Islet precursor cell (in vitro differentiated cells): ENCODE data around the gene ITIH5.
A peak's percentile ranks its signal among the peaks of the same experiment; 100 is the strongest.
"Not testable (repeated sequence)": the region's sequence is repeated elsewhere in the genome, so short reads cannot be mapped to it uniquely, and the experiment has no call there.

Source experiments
- DNase-seq: peaks from one replicate; pipeline ENCODE4 v3.0.0-alpha.2; 2018

Gene ITIH5

GRCh38 chr10:7687228-7687907 is 20.6 kb upstream of the ITIH5 start:
- DNase-seq, result peak; percentile 93

GRCh38 chr10:7686351-7687171 is 19.8 kb upstream of the ITIH5 start:
- no peak for DNase-seq

- not testable (repeated sequence) for DNase-seq
These were observed 13.3 kb upstream of the ITIH5 start for GRCh38 chr10:7680078-7680477.

- no peak for DNase-seq
These were observed 12.5 kb upstream of the ITIH5 start for GRCh38 chr10:7679256-7679655.

GRCh38 chr10:7672341-7673134 is 5.8 kb upstream of the ITIH5 start:
- DNase-seq, result no peak

- no peak for DNase-seq
These were observed 3.4 kb upstream of the ITIH5 start for GRCh38 chr10:7670157-7670556.

GRCh38 chr10:7667262-7668141 is 736 bp upstream of the ITIH5 start:
- DNase-seq, result peak; percentile 75

GRCh38 chr10:7665767-7666166 is 999 bp downstream of the ITIH5 start:
- DNase-seq, result no peak

- no peak for DNase-seq
These were observed 2.1 kb downstream of the ITIH5 start for GRCh38 chr10:7664707-7665106.

GRCh38 chr10:7662522-7662921 is 4.2 kb downstream of the ITIH5 start:
- no peak for DNase-seq

- DNase-seq, result no peak
These were observed 7.2 kb downstream of the ITIH5 start for GRCh38 chr10:7659560-7659959.

- DNase-seq, result no peak
These were observed 9.2 kb downstream of the ITIH5 start for GRCh38 chr10:7657552-7657951.

- not testable (repeated sequence) for DNase-seq
These were observed 9.7 kb downstream of the ITIH5 start for GRCh38 chr10:7657079-7657478.

GRCh38 chr10:7651853-7652470 is 14.8 kb downstream of the ITIH5 start:
- no peak for DNase-seq

GRCh38 chr10:7649673-7650300 is 17.0 kb downstream of the ITIH5 start:
- peak; percentile 76 for DNase-seq

- DNase-seq, result no peak
These were observed 19.6 kb downstream of the ITIH5 start for GRCh38 chr10:7647062-7647664.

- DNase-seq, result no peak
These were observed 24.2 kb downstream of the ITIH5 start for GRCh38 chr10:7642491-7643011.

- no peak for DNase-seq
These were observed 31.2 kb downstream of the ITIH5 start for GRCh38 chr10:7635408-7636125.

GRCh38 chr10:7634142-7634894 is 32.4 kb downstream of the ITIH5 start:
- DNase-seq, result no peak
